Common myeloid progenitor, CD34-positive (primary cell): ENCODE data around the gene FAM237A.

ENCODE experiments used
- CTCF ChIA-PET: fragments of 350-600 bp; sonication (Branson Sonifier 250); formaldehyde crosslinking; loops from one replicate; lab custom pipeline; 2021; ENCODE audit warnings: antibody characterized with exemption; lab: Charles Lee
- POLR2A ChIA-PET: fragments of 350-600 bp; sonication (Branson Sonifier 250); formaldehyde crosslinking; loops from one replicate; lab custom pipeline; 2021; ENCODE audit warnings: antibody characterized with exemption; lab: Charles Lee
- DNase-seq, 3 donors: peaks; one replicate each; pipeline versions ENCODE4 v3.0.0 to v3.0.0-alpha.2; 2013
- H3K27ac ChIP-seq, 2 experiments: 1 replicate in 1 of 2; 2 replicates in 1 of 2; pipeline ENCODE4 v1.7.0; 2013; ENCODE audit warnings: inconsistent platforms in 2 of 2, low read length in 2 of 2, mild to moderate bottlenecking in 2 of 2, low read depth in 1 of 2, moderate library complexity in 1 of 2; ENCODE audit not compliant: severe bottlenecking in 2 of 2, insufficient read depth in 1 of 2, poor library complexity in 1 of 2
- H3K27me3 ChIP-seq, 5 experiments: replicated peaks in 2 of 5; 1 replicate in 3 of 5; 2 replicates in 2 of 5; pipeline versions ENCODE4 v1.6.1 to v1.7.0; 2013; ENCODE audit warnings: low read length in 4 of 5, mild to moderate bottlenecking in 2 of 5, moderate library complexity in 2 of 5, inconsistent platforms in 1 of 5; ENCODE audit not compliant: insufficient read depth in 5 of 5, control insufficient read depth in 4 of 5
- H3K36me3 ChIP-seq, 4 experiments: 1 replicate in 2 of 4; 2 replicates in 2 of 4; pipeline versions ENCODE4 v1.6.1 to v1.7.0; 2013; ENCODE audit warnings: low read length in 3 of 4, control low read depth in 1 of 4, mild to moderate bottlenecking in 1 of 4; ENCODE audit not compliant: control insufficient read depth in 4 of 4, insufficient read depth in 4 of 4
- H3K4me1 ChIP-seq, 4 experiments: 1 replicate in 3 of 4; 2 replicates in 1 of 4; pipeline versions ENCODE4 v1.6.1 to v1.7.1; 2013; ENCODE audit warnings: low read length in 3 of 4, mild to moderate bottlenecking in 3 of 4, control low read depth in 1 of 4, inconsistent platforms in 1 of 4, moderate library complexity in 1 of 4; ENCODE audit not compliant: control insufficient read depth in 4 of 4, insufficient read depth in 4 of 4; ENCODE audit errors: control extremely low read depth in 1 of 4
- H3K4me3 ChIP-seq, 7 experiments: 1 replicate in 4 of 7; 2 replicates in 3 of 7; pipeline versions ENCODE4 v1.5.1 to v1.7.0; 2013; ENCODE audit warnings: mild to moderate bottlenecking in 7 of 7, low read length in 6 of 7, moderate library complexity in 6 of 7, inconsistent platforms in 2 of 7, low read depth in 2 of 7, control low read depth in 1 of 7; ENCODE audit not compliant: insufficient read depth in 4 of 7, control insufficient read depth in 1 of 7; ENCODE audit errors: extremely low read depth in 1 of 7
- H3K9me3 ChIP-seq, 5 experiments: 1 replicate in 4 of 5; 2 replicates in 1 of 5; pipeline versions ENCODE4 v1.6.1 to v1.7.1; 2013; ENCODE audit warnings: low read length in 4 of 5, mild to moderate bottlenecking in 2 of 5, inconsistent platforms in 1 of 5, low read depth in 1 of 5, moderate library complexity in 1 of 5; ENCODE audit not compliant: control insufficient read depth in 4 of 5, insufficient read depth in 2 of 5; ENCODE audit errors: control extremely low read depth in 1 of 5
- WGBS: methylation state at CpG from one replicate; pipeline ENCODE4 v1.1.5; 2013; ENCODE audit not compliant: insufficient coverage; 5-methylcytosine and 5-hydroxymethylcytosine counted together

Gene FAM237A

GRCh38 chr2:206639636-206640035 lies 2.7 kb upstream of the FAM237A start:
- 43% methylated on average over 2 of the region's 2 CpGs for WGBS
- Histone ChIP-seq H3K9me3 (peaks cover 0 to 12% (median 0%) of the 10 kb centered on the region in 5 experiments), H3K27ac (no peak overlapping the region), H3K36me3 (no peaks in the 10 kb centered on the region), H3K4me1 (peaks cover 0 to 7% (median 2%) of the 10 kb centered on the region in 4 experiments), H3K4me3 (no peak overlapping the region), H3K27me3 (peaks cover 9 to 54% (median 34%) of the 10 kb centered on the region in 5 experiments)
- DNase-seq: no peak
- ChIA-PET POLR2A (no interaction called here), CTCF (interaction anchor here (0.7 kb wide), 1 partner anchor 16 kb away, joined by 3 read pairs; no protein-coding TSS in a partner anchor)

GRCh38 chr2:206641226-206641625 lies 1.1 kb upstream of the FAM237A start:
- ChIA-PET CTCF (no interaction called here), POLR2A (interaction anchor here (0.6 kb wide), 1 partner anchor 39 kb away, joined by 5 read pairs; no protein-coding TSS in a partner anchor)
- H3K27ac ChIP-seq: no peak overlapping the region
- WGBS: 34% methylated on average over 3 of the region's 3 CpGs
- H3K27me3 ChIP-seq: peaks cover 9 to 52% (median 34%) of the 10 kb centered on the region in 5 experiments
- H3K4me3 ChIP-seq: no peak overlapping the region
- no peaks in the 10 kb centered on the region for H3K36me3 ChIP-seq
- peaks cover 0 to 7% (median 2%) of the 10 kb centered on the region in 4 experiments for H3K4me1 ChIP-seq
- H3K9me3 ChIP-seq: peaks cover 0 to 12% (median 0%) of the 10 kb centered on the region in 5 experiments
- DNase-seq: no peak

- POLR2A ChIA-PET: no interaction called here
- Histone ChIP-seq H3K4me1 (peaks cover 0 to 3% (median 0%) of the 10 kb centered on the region in 4 experiments), H3K36me3 (no peaks in the 10 kb centered on the region), H3K27ac (no peak overlapping the region), H3K9me3 (peaks cover 0 to 2% (median 0%) of the 10 kb centered on the region in 5 experiments), H3K4me3 (no peak overlapping the region), H3K27me3 (peaks cover 0 to 8% (median 7%) of the 10 kb centered on the region in 5 experiments)
- CTCF ChIA-PET: no interaction called here
- no peak for DNase-seq
- no CpG with 5 or more reads among the region's 1 CpG for WGBS
These were observed 5.7 kb downstream of the FAM237A start for GRCh38 chr2:206647985-206648384.

DNA sequence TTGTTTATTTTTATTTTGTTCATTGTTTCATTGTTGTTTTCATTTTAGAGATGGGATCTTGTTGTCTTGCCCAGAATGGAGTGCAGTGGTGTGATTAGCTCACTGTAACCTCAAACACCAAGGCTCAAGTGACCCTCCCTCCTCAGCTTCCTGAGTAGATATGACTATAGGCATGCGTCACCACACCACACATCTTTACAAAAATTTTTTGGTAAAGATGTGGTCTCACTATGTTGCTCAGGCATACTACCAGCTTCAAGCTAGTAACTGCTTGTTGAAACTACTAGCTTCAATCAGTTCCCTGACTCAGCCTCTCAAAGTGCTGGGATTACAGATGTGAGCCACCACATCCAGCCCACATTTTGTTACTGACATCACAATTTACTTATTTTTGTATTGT lies 14.8 kb downstream of the FAM237A start:
- Histone ChIP-seq H3K4me1 (peaks cover 0 to 3% (median 0%) of the 10 kb centered on the region in 4 experiments), H3K4me3 (no peak overlapping the region), H3K9me3 (peaks cover 0 to 8% (median 0%) of the 10 kb centered on the region in 5 experiments), H3K27ac (no peak overlapping the region), H3K36me3 (no peaks in the 10 kb centered on the region), H3K27me3 (peaks cover 0 to 2% (median 0%) of the 10 kb centered on the region in 5 experiments)
- no peak for DNase-seq
- CTCF ChIA-PET: no interaction called here
- POLR2A ChIA-PET: no interaction called here
- WGBS: 89% methylated on average over 1 of the region's 1 CpG

- H3K4me3 ChIP-seq: no peak overlapping the region
- H3K9me3 ChIP-seq: no peaks in the 10 kb centered on the region
- no peaks in the 10 kb centered on the region for H3K4me1 ChIP-seq
- ChIA-PET CTCF (no interaction called here), POLR2A (no interaction called here)
- no peak for DNase-seq
- WGBS: 100% methylated on average over 2 of the region's 3 CpGs
- H3K27me3 ChIP-seq: peaks cover 0 to 4% (median 0%) of the 10 kb centered on the region in 5 experiments
- H3K27ac ChIP-seq: no peak overlapping the region
- no peaks in the 10 kb centered on the region for H3K36me3 ChIP-seq
These were observed 23.0 kb downstream of the FAM237A start for GRCh38 chr2:206665251-206665650.

DNA sequence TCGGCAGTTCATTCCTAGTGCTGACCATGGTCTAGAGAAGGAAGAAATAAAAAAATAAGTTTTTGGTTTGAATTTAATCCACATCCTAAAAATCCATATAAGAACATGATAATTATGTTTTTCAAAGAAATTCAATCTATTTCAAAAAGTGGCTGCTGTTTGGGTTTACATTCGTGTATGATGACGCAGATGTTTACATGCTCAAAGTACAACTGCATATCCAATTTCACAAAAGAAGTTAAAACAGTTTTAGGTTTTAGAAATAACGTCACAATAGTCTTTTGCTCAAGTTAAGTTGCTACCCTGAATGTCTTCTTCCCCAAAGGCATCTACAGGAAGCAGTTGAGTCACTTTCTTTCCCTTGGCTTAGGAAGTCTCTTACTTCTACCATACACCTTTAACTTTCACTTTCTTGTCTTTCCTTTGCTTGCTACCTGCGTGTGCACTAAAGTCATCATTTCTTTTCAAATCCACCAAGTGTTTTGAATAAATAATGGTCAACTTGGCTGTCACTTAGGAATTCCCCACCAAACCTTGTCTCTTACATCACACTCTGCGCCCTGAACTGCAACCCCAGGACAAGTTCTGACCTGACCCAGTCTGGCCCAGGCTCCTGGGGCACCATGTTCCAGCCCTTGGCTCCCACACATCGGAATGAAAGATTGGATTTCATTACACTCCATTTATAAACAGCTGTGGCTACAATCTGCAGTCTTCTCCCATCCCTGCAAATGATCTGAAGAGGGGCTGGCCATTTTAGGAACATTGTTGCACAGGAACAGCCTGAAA lies 28.4 kb downstream of the FAM237A start:
- Histone ChIP-seq H3K4me3 (no peak overlapping the region), H3K27me3 (no peaks in the 10 kb centered on the region), H3K4me1 (no peaks in the 10 kb centered on the region), H3K9me3 (no peaks in the 10 kb centered on the region), H3K36me3 (peaks cover 0 to 4% (median 0%) of the 10 kb centered on the region in 4 experiments), H3K27ac (no peak overlapping the region)
- POLR2A ChIA-PET: no interaction called here
- CTCF ChIA-PET: no interaction called here
- no peak for DNase-seq
- WGBS: 98% methylated on average over 5 of the region's 7 CpGs

DNA sequence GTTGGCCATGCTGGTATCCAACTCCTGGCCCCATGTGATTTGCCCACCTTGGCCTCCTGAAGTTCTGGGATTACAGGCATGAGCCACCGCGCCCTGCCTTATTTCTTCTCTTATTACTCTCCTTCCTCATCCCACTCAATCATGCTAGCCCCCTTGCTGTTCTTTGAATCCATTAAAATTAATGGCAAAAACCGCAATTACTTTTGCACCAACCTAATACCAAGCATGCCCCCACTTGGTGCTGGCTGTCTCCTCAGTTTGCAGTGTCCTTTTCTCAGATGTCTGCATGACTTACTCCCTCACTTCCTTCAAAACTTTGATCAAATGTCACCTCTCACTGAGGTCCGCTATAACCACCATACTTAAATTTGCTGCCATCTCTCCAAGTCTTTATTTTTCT lies 41.3 kb downstream of the FAM237A start:
- POLR2A ChIA-PET: no interaction called here
- 100% methylated on average over 1 of the region's 4 CpGs for WGBS
- Histone ChIP-seq H3K4me1 (no peaks in the 10 kb centered on the region), H3K9me3 (peaks cover 0 to 1% (median 0%) of the 10 kb centered on the region in 5 experiments), H3K27me3 (no peaks in the 10 kb centered on the region), H3K27ac (no peak overlapping the region), H3K4me3 (no peak overlapping the region), H3K36me3 (peaks cover 9 to 42% (median 14%) of the 10 kb centered on the region in 4 experiments)
- DNase-seq: no peak
- CTCF ChIA-PET: no interaction called here
